Inferior parietal cortex (tissue), 1 donor: Measurements from ENCODE around the gene ECI1.
"Not testable (repeated sequence)": the region's sequence is repeated elsewhere in the genome, so short reads cannot be mapped to it uniquely, and the experiment has no call there.

Source experiments
- DNase-seq: peaks from one replicate; pipeline ENCODE4 v3.0.0-alpha.2; 2016; ENCODE audit errors: extremely low spot score

ECI1 gene

DNA sequence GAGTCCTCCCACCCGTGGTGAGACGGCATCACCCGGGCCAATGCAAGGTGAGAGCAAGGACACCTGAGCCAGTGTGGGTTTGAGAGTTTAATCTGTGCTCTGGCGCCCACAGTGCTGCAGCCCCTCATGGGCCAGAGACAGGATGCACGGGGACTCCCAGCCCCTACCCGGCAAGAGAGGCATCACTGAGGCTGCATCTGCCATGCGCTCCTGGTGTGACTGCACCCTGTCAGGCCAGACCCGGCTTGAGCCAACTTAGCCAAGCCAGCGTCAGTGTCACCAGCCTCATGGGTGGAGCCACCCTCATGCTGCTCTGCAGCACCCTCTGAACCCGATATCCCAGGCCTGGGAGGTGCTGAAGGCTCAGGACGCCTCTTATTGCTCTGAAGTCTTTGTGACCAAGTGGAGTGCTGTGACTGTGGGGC is 39.5 kb downstream of the ECI1 start:
- DNase-seq: no peak

DNA sequence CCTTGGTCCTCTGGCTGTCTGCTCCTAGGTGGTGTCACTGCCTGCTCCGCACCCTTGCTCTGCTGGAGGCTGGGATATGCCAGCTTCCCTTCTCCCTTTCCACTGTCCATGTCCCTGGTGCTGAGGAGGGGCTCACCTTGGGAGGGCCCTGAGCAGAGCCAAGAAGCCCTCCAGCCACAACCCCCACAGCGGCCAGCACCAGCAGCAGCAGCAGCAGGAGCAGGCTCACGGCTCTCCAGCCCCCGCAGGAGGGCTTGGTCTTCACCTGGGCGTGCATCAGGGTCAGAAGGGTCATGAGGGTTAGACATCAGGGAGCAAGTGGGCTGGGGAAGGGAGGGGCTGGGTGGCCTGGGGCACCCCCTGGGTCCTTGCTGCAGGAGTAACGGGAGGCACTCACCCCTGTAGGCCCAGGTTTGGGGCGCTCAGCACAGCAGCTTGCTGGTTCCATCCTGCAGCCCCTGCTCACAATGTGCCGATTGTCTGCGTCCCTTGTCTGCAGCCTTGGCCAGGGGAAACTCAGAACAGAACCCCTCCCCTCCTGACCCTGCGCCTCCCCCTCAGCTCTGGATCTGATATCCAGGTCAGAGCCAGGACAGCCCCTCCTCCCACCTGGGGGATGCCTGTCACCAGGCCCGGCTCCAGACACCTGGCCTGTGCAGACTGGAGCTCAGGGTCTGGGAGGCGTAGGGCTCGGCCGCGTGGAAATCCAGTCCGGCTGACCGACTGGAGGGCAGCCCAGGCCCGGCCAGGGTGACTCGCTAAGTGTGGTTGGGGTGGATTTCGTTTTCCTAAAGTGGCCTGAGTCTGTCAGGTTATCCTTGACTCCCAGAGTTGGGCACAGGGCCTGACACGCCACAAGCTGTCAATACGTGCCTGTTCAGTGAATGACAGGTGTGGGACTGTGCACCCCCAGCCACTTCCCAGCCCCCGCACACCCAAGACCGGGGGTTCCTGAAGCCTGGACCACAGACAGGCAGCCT is 40.7 kb downstream of the ECI1 start, which contains the start of gene BRICD5:
BRICD5 (minus strand) TSS at position 478 of the 980 bp plus-strand sequence; CDS start at position 448, 30 bp downstream.
- DNase-seq: no peak

DNA sequence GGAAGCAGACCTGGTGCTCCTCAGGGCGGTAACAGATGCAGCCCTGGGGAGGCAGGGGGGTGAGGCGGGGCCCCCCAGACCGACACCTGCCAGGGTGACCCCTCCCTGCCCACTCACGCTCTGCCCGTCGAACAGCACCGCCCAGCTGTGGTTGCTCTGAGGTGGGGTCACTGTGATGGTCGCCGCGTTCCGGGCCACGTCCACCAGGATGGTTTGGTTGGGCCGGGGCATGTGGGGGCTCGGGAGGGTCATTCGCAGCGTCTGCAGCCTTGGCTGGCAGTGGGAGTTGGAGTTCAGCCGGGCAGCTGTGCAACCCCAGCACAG is 41.4 kb downstream of the ECI1 start:
- no peak for DNase-seq

DNA sequence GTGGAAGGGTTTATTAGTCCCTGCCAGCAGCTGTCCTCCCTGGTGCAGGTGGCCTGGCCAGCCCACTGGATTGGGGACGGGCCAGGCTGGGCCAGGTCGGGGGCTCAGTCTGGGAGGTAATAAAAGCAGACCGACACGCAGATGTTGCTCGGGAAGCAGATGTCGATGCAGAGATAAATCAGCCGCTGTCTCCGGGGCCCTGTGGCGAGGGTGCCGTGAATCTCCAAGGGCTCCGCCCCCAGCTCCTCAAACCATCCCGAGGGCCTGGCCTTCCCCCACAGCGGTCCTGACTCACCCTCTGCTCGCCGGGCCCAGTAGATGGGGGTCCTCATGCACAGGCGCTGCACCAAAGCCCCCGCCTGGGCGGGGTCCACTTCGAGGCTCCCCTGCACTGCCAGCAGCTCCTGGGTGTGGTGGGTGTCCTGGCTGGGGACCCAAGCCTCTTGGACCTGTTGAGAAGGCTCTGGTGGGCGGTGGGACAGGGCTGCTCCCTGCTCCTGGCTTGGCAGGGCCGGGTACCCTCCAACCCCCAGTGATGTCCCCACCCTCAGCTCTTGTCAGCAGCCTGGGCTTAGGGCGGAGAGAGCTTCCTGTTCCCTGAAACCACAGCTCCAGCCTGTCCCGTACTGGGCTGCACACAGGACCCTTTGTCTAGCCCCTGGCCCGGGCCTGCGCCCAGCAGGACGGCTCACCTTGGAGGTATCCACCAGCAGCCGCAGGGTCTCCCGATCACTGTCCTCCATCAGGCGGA is 42.0 kb downstream of the ECI1 start:
- no peak for DNase-seq

DNA sequence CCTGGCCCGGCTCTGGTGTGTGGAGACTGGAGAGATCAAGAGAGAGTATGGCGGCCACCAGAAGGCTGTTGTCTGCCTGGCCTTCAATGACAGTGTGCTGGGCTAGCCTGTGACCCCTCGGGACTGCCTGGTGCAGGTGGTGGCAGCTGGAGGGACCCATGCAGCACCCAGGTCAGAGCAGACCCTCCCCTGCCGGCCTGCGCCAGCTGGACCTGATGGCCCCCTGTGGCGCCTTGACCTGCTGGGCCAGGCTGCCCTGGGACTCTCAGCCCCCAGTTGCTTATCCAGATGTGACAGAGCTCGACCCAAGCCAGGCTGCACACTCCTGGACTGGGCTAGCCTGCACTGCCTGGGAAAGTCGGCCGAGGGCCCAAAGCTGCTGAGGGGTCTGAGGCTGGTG is 42.6 kb downstream of the ECI1 start:
- DNase-seq: no peak

DNA sequence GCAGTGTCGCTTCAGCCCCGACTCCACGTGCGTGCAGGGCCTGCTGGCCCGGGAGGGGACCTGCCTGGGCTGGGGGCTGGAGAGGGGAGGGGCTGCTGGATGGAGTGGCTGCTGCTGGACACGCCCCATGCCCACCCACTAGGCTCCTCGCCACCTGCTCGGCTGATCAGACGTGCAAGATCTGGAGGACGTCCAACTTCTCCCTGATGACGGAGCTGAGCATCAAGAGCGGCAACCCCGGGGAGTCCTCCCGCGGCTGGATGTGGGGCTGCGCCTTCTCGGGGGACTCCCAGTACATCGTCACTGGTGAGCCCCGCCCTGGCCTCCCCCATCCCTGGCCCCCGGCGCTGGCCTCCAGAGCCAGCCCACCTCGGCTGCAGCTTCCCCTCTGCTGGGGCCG is 43.1 kb downstream of the ECI1 start:
- DNase-seq: no peak

DNA sequence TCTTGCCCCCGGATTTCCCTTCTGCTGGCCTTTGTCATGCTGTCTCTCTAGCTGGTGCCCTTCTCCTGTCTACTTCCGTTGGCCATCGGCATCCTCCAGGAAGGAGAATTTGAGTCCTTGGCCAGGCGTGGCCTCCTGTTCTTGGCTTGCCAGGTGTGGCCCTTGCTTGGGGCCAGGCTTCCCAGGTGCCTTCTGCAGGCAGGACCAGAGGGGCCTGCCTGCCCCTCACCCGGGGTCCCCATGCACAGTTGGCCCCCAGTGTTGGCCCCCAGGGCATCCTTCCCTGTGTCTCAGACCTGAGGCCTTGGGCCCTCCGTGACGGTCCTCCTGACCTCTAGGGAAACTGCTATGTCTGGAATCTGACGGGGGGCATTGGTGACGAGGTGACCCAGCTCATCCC is 43.5 kb downstream of the ECI1 start:
- DNase-seq: no peak

DNA sequence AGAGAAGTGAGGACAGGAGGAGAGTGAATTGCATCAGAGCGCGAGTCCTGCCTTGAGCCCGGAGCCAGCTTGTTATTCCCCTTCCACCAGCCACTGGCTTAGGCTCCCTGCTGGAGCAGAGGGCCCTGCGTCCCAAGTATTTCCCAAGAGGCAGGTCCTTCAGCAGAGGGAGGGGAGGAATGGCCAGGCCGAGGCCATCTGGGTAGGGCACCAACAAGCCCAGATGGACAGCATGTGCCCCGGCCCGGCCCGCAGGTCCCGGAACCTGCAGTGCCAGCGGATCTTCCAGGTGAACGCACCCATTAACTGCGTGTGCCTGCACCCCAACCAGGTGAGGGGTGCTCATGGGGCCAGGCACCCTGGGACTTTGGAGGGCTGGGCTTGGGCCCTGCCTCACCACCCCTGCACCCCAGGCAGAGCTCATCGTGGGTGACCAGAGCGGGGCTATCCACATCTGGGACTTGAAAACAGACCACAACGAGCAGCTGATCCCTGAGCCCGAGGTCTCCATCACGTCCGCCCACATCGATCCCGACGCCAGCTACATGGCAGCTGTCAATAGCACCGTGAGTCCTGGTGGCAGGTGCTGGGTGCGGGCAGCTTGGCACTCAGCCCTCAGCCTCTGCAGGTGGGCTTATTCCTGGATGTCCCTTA is 44.5 kb downstream of the ECI1 start:
- no peak for DNase-seq

DNA sequence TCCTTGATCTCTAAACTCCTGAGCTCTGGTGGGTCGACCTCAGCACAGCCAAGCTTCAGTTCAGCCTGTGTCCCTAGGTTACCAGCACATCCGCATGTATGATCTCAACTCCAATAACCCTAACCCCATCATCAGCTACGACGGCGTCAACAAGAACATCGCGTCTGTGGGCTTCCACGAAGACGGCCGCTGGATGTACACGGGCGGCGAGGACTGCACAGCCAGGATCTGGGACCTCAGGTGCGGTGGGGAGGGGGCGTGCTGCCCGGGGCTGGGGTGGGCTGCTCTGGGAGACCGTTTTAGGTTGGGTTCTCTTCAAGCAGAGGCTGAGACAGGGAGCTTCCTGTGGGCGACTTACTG is 45.0 kb downstream of the ECI1 start:
- no peak for DNase-seq

DNA sequence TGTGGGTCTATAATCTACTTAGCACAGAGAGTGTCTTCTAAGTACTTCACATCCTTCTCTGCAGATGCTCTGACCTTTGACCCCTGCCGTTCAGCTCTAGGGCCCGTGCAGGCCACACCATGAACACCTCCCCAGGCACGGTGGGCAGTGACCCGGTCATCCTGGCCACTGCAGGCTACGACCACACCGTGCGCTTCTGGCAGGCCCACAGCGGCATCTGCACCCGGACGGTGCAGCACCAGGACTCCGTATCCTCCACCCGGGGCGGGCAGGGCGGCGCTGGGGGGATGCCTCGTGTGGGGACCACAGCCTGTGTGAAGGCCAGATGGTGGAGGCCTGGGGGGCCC is 45.4 kb downstream of the ECI1 start:
- DNase-seq: no peak

DNA sequence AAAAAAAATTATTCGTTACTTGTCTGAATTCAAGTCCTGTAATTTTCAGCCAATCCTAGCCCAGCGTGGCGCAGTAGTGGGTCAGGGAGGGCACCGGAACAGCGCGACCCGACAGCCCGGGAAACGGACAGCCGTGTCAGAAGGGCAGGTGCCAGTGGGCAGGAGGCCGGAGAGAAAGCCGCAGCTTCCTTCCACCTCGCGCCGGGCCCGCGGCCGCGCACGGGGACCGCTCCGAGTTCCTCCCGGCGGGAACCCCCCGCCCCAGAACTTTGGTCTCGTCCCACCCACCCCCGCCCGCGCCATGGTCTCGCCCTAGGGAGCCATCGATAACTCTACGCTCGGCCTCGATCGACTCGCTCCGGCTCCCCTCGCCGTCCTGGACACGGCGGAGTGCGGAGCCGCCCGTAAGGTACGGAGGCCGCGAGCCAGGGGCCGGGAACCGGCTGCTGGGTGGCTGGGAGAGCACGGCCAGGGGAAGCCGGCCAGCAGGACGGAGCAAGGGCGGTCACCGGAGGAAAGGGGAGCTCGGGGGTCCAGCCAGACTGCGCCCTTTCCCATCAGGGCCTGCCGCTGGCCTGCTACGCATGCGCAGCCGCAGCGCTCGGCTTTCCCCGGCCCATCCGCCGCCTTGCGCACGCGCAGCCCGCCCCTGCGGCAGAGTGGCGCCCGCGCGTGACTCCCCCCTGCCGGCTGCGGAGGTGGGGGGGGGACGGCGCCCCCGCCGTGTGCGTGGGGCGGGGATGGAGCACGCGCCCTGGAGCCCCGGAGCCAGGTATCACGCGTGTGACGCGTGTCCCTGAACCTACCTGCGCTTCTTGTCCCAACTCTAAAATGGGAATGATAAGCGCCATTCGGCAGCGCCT is 46.1 kb downstream of the ECI1 start, which contains the start of gene MLST8:
MLST8 (plus strand) TSS at position 351 of the 863 bp plus-strand sequence. CDS start 632 bp downstream, outside the sequence.
- DNase-seq: peak; percentile 89

DNA sequence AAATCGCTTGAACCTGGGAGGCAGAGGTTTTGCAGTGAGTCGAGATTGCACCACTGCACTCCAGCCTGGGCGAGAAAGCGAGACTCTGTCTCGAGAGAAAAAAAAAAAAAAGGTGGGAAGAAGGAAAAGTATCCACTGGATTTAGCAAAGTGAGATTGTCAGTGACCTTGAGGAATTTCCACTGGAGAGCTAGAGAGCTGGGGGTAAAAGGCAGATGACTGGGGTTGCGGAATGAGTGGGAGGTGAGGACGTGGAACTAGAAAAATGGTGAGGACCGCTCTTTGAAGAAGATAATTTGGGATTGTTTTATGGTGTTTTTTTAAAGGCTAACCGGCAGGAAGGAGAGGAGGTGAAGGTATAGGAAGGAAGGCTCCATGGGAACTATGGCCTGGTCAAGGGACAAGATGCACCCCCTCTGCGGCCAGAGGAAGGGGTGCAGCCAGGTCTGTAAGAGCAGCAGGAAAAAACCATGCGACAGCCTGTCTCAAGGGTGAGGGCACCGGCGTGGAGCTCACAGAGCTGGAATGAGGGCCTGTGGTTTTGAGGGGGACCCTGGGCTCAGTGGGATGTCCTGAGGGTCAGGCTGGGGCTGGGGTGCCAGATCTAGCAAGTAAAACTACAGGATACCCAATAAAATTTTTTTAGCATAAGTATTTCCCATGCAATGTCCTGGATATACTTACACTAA is 46.8 kb downstream of the ECI1 start:
- no peak for DNase-seq

DNA sequence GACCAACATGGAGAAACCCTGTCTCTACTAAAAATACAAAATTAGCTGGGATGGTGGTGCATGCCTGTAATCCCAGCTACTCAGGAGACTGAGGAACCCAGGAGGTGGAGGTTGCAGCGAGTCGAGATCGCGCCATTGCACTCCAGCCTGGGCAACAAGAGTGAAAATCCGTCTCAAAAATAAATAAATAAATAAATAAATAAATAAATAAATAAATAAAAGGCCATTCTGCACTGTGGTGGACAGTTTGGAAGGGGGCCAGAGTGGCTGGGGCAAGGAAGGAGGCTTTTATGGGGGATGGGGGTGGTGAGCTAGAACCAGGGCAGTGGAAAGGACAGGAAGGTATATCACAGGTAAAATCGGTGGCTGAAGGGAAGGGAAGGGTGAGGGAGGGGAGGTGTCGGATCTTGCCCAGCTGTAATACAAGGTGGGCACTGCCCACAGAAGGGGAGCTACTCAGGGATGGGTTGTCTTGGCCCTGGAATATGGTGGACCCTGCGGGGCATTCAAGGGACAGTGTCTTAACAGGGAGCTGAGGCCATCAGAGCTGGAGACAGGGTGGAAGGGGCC is 48.2 kb downstream of the ECI1 start:
- not testable (repeated sequence) for DNase-seq

DNA sequence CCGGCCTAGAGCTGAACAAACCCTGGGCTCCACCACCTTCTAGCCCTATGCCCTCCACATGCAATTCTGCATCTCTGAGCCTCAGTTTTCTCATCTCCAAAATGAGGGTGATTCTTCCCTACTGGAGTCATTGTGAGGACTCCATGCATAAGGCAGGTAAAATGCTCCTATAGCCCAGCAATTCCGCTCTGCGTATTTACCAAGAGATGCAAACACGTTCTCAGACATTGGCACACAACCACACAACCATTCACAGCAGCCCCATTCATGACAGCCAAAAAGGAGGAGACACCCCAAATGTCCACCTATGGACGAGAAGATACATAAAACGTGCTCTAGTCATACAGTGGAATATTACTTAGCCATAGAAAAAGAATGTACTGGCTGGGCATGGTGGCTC is 51.1 kb downstream of the ECI1 start:
- no peak for DNase-seq

DNA sequence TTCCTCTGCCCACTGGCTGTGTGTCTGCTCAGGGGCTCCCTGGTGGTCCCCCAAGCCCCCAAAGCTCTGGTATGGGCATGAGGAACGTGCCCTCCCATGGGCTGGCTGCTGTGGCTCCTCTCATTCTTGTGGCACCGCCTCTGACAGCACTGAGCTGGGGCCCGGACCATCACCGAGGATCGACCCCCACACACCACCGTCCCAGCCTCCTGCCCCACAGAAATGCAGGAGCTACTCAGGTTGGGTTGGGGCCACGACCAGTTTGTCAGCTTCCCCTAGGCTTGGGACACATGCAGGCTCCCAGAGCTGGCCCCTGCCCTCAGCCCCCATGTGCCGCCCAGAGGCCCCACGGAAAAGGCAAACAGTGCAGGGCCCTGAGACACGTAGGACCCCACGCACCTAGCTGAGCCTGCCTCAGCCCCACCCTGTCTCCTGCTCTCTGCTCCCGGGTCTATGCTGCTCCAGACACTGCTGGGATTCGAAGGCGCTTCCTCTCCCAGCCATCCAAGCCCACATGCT is 51.7 kb downstream of the ECI1 start:
- DNase-seq: no peak

DNA sequence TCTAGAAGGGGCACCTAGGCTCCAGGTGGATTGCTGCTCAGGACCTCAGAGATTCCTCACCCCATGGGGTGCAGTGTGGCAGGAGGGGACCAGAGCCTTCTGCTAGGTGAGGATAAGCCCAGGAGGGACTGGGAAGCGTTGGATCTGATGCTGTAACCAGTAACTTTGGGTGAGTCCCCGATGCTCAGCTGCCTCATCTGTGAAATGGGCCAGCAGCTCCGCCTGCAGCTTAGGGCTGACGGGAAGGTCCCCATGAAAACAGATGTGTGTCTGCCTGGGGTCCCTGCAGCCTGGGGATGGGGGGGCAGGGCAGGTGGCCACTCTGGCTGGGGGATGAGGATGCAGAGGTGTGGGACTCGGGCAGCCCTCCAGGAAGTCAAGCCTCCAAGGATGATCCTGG is 52.3 kb downstream of the ECI1 start:
- no peak for DNase-seq

DNA sequence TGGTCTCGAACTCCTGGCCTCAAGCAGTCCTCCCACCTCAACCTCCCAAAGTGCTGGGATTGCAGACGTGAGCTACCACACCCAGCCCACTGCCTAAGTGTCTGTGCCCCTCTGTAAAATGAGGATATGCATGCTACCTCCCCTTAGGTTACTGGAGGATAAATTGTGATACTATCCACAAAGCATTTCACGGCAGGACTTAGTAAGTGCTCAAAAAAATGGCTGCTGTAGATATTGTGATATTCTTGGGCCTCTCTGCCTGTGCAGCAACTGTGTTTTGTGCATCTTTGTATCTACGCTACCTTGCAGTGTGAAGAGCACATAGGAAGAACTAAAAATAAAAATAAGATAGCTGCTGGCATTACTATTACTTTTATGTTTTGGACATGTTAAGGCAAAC is 53.1 kb downstream of the ECI1 start:
- DNase-seq: no peak

DNA sequence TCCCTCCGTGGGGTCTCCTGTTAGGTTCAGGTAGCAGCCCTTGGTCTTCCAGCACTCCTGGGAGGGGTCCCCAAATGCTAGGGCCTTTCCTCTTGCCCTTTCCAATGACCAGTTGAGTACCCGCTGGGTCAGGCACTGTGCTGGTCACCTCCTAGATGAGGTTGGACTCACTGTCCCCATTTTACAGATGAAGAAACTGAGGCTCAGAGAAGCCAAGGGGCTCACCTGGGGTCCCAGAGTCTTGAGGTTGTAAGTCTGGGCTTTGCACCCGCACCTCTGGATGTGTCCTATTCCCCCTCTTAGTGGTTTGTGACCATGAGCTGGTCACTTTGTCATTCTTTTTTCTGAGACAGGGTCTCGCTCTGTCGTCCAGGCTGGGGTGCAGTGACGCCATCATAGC is 53.6 kb downstream of the ECI1 start:
- DNase-seq: no peak

DNA sequence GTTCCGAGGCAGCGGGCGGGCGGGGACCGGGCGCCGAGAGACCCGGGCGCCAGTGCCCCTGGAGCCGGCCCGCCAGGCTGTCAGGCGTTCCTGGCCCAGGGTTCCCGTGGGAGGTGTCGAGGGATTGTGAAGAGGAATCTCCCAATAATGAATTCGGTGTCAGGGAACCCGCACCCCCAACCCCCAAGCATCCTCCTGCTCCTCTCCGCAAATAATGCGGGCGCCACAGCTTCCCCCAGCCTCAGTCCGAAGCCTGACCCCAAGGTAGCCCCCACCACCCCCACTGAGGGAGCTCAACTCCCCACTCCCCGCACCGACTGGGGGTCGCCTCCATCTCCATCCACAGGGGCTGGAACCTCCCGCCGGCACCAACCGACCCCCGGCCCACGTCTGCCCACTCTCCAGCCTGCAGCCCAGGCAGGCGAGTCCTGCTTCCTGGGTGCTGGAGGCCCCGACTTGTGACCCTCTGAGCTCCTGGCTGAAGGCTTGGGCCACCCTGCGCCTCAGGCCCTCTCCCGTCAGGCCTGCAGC is 54.3 kb downstream of the ECI1 start:
- no peak for DNase-seq
